Body of pancreas (tissue), 4 donors: ENCODE data around the gene CARD19. TPM values are rescaled to one million over a fixed set of nuclear protein-coding genes. Genes with fewer than 3 reads are reported as not detected.
A peak's percentile ranks its signal among the peaks of the same experiment; 100 is the strongest.

Experiments
- ATAC-seq: fragments of 150-250 bp; one replicate; pipeline ENCODE4 v1.9.1; 2016
- DNase-seq, 4 donors: peaks; one replicate each; pipeline ENCODE4 v3.0.0-alpha.2; 2019
- H3K27ac ChIP-seq, 4 donors: fragments of 200-600 bp; sonication (generic); 1 replicate in 3 of 4; 2 replicates in 1 of 4; pipeline versions ENCODE4 v1.5.1 to v1.6.1; 2016 to 2019; ENCODE audit warnings: mild to moderate bottlenecking in 1 of 4, mixed read lengths in 1 of 4, moderate library complexity in 1 of 4
- H3K27me3 ChIP-seq, 2 donors: fragments of 200-600 bp; sonication (generic); one replicate each; pipeline ENCODE4 v1.6.0; 2016; ENCODE audit warnings: mild to moderate bottlenecking in 1 of 2
- H3K36me3 ChIP-seq, 2 donors: fragments of 200-600 bp; sonication (generic); replicated peaks in 1 of 2; 2 replicates each; pipeline ENCODE4 v1.5.1; 2016; ENCODE audit warnings: low read depth in 2 of 2; ENCODE audit not compliant: insufficient read depth in 1 of 2
- H3K4me1 ChIP-seq: fragments of 200-600 bp; sonication (generic); one replicate; pipeline ENCODE4 v1.6.0; 2016
- H3K4me3 ChIP-seq, 2 donors: fragments of 200-600 bp; sonication (generic); 1 replicate in 1 of 2; 2 replicates in 1 of 2; pipeline ENCODE4 v1.5.1; 2016 to 2019
- H3K9me3 ChIP-seq, 3 donors: fragments of 200-600 bp; sonication (generic); 1 replicate in 2 of 3; 2 replicates in 1 of 3; pipeline ENCODE4 v1.5.1; 2016
- CTCF ChIP-seq, 7 experiments: fragments of 450-650 bp in 4 of 7; fragments of 200-600 bp in 3 of 7; sonication (generic) in 3 of 7; IDR thresholded peaks; one replicate each; pipeline ENCODE4 v1.5.1; 2016 to 2019; ENCODE audit warnings: antibody characterized with exemption in 7 of 7
- POLR2A ChIP-seq, 3 donors: fragments of 450-650 bp; IDR thresholded peaks; one replicate each; pipeline ENCODE4 v1.6.1; 2016; ENCODE audit warnings: antibody characterized with exemption in 3 of 3, mild to moderate bottlenecking in 2 of 3
- WGBS, 2 donors: methylation state at CpG; one replicate each; pipeline ENCODE4 v1.1.5; 2017; 5-methylcytosine and 5-hydroxymethylcytosine counted together
- intact Hi-C: fragments of 100-400 bp; cut with DNase I; formaldehyde crosslinking; loops from one replicate; pipeline ENCODE4 v1.15.1; 2023
- total RNA-seq, 2 donors: library from RNA; depleted of rRNA; stranded (reverse); fragments of >200 nt; gene quantifications; one replicate each; pipeline ENCODE4 v1.1.0, GENCODE V29; 2016

CARD19 gene
- total RNA-seq, 2 donors from 2014 or later, result 4.3 to 20.8 TPM

GRCh38 chr9:93071464-93071863 lies 24.6 kb upstream of the CARD19 start:
- DNase-seq (no peak), ATAC-seq (no peak)
- no peak overlapping the region for H3K27ac ChIP-seq
- H3K4me3 ChIP-seq, result no peak overlapping the region
- 78 to 85% methylated on average over 7 of the region's 7 CpGs for WGBS, 2 donors
- H3K36me3 ChIP-seq, result no peaks in the 10 kb centered on the region
- TF ChIP-seq POLR2A (IDR thresholded peaks at IDR 0.05), result no peak
- TF ChIP-seq CTCF (IDR thresholded peaks at IDR 0.05), result no peak
- H3K9me3 ChIP-seq, result no peaks in the 10 kb centered on the region
- intact Hi-C loops, result no loop called here
- no peaks in the 10 kb centered on the region for H3K27me3 ChIP-seq
- peaks cover 4% of the 10 kb centered on the region for H3K4me1 ChIP-seq

- WGBS, 2 donors, result 9 to 19% methylated on average over 5 of the region's 5 CpGs
- no peak overlapping the region for H3K27ac ChIP-seq
- intact Hi-C loops, result no loop called here
- no peak for ATAC-seq
- peak in 1 of 4 donors; percentile 28 for DNase-seq
- H3K27me3 ChIP-seq, result no peaks in the 10 kb centered on the region
- no peak overlapping the region for H3K4me3 ChIP-seq
- no peak for TF ChIP-seq POLR2A (IDR thresholded peaks at IDR 0.05)
- TF ChIP-seq CTCF (IDR thresholded peaks at IDR 0.05), result no peak
- peaks cover 4% of the 10 kb centered on the region for H3K4me1 ChIP-seq
- no peaks in the 10 kb centered on the region for H3K9me3 ChIP-seq
- H3K36me3 ChIP-seq, result no peaks in the 10 kb centered on the region
These were observed 23.6 kb upstream of the CARD19 start for GRCh38 chr9:93072383-93072795.

GRCh38 chr9:93076101-93076791 lies 19.8 kb upstream of the CARD19 start:
- 86 to 92% methylated on average over 8 to 12 of the region's 12 CpGs for WGBS, 2 donors
- Histone ChIP-seq H3K4me3 (no peak overlapping the region), H3K36me3 (no peaks in the 10 kb centered on the region), H3K27me3 (no peaks in the 10 kb centered on the region), H3K9me3 (no peaks in the 10 kb centered on the region), H3K27ac (no peak overlapping the region), H3K4me1 (peaks cover 4% of the 10 kb centered on the region)
- intact Hi-C loops, result no loop called here
- DNase-seq, result no peak
- TF ChIP-seq POLR2A (IDR thresholded peaks at IDR 0.05) (no peak), CTCF (IDR thresholded peaks at IDR 0.05) (no peak)
- no peak for ATAC-seq

- Histone ChIP-seq H3K27ac (no peak overlapping the region), H3K27me3 (no peaks in the 10 kb centered on the region), H3K9me3 (no peaks in the 10 kb centered on the region), H3K4me3 (no peak overlapping the region), H3K4me1 (peaks cover 4% of the 10 kb centered on the region), H3K36me3 (no peaks in the 10 kb centered on the region)
- ATAC-seq (no peak), DNase-seq (no peak)
- TF ChIP-seq POLR2A (IDR thresholded peaks at IDR 0.05), result no peak
- TF ChIP-seq CTCF (IDR thresholded peaks at IDR 0.05), result no peak
- WGBS, 2 donors, result 100% methylated on average over 2 of the region's 2 CpGs
- intact Hi-C loops, result no loop called here
These were observed 19.3 kb upstream of the CARD19 start for GRCh38 chr9:93076792-93077128.

- DNase-seq (no peak), ATAC-seq (no peak)
- intact Hi-C loops, result no loop called here
- Histone ChIP-seq H3K4me3 (no peak overlapping the region), H3K36me3 (no peaks in the 10 kb centered on the region), H3K27ac (no peak overlapping the region), H3K4me1 (peaks cover 3% of the 10 kb centered on the region), H3K27me3 (no peaks in the 10 kb centered on the region), H3K9me3 (no peaks in the 10 kb centered on the region)
- TF ChIP-seq POLR2A (IDR thresholded peaks at IDR 0.05) (no peak), CTCF (IDR thresholded peaks at IDR 0.05) (no peak)
- WGBS, 2 donors, result 86 to 100% methylated on average over 1 of the region's 1 CpG
These were observed 18.6 kb upstream of the CARD19 start for GRCh38 chr9:93077367-93077766.
